Measurements from ENCODE around the gene C11orf52. TPM values are rescaled to one million over a fixed set of nuclear protein-coding genes. Genes with fewer than 3 reads are reported as not detected.

The C11orf52 gene
- total and polyA plus RNA-seq, 2 of the 4 experiments (the other 2 are of a cell fraction) = 0.90 to 1.1 TPM

DNA sequence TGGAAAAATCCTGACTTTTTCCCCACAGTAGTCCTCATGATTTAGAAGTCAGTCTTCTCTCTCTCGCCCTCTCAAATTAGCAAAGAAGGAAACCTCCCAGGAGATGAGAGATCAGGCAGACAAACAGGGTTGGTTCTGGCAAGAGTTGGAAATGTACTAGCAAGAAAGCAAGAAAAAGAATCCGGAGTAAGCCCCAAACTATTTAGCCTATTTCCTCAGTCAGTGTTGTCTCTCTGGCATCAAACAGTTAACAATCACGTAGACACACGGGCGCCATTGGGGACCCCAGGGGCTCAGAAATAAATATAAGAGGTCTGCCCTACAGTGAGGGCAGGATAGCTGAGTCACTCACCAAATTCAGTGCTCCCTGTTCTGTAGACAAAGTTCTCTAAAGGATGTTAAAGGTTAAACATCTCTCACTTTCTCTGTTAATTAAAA, 4.7 kb downstream of the C11orf52 start:
- DNase-seq (peak; percentile 48), ATAC-seq (ENCODE audit: low read depth) (peak; percentile 0; the same call in 1 of the 2 replicates)
- Histone ChIP-seq H3K56ac (ENCODE audit: extremely low read depth, insufficient read depth, low read length) (peak overlapping the region; percentile 88), H3K14ac (replicated peaks; ENCODE audit: low read depth, low read length) (peak overlapping the region; percentile 97), H2AK5ac (ENCODE audit: low read depth, low read length) (peak overlapping the region; percentile 94; the same call in 1 of the 2 replicates), H4K91ac (ENCODE audit: insufficient read depth, low read depth, low read length) (peak overlapping the region; percentile 96), H3K4ac (ENCODE audit: low read depth, low read length) (peak overlapping the region; percentile 98), H3K27ac (ENCODE audit: insufficient read depth, low read length) (peak overlapping the region; percentile 52), H2BK20ac (ENCODE audit: low read depth, low read length) (peak overlapping the region; percentile 97), H3K79me1 (ENCODE audit: low read depth in 1 of 2, low read length in 2 of 2) (peaks cover 0 to 8% of the 10 kb centered on the region in 2 experiments; a peak in 2 of 4 replicates), H4K8ac (ENCODE audit: low read depth in 2 of 2, low read length in 2 of 2) (peak overlapping the region; percentile 90 to 94), H2BK5ac (ENCODE audit: low read depth, low read length, poor library complexity, severe bottlenecking) (peak overlapping the region; percentile 90), H3K4me1 (ENCODE audit: control insufficient read depth, insufficient read depth, low read length) (peaks cover 17% of the 10 kb centered on the region), H4K5ac (ENCODE audit: low read depth, low read length) (peak overlapping the region; percentile 46), H3K36me3 (ENCODE audit: control insufficient read depth, insufficient read depth, low read length) (no peaks in the 10 kb centered on the region), H3K4me2 (ENCODE audit: low read depth, low read length) (peak overlapping the region; percentile 75), H3K27me3 (ENCODE audit: control insufficient read depth, insufficient read depth, low read length) (no peaks in the 10 kb centered on the region), H3K23ac (ENCODE audit: low read depth, low read length) (peak overlapping the region; percentile 83; the same call in 1 of the 2 replicates), H2AFZ (replicated peaks; ENCODE audit: low read length, poor library complexity) (peak overlapping the region; percentile 84), H2BK15ac (ENCODE audit: low read depth, low read length) (peak overlapping the region; percentile 91; the same call in 2 of the 3 replicates), H2AK9ac (replicated peaks; ENCODE audit: low read depth, low read length, poor library complexity) (peak overlapping the region; percentile 85), H3K9me1 (ENCODE audit: insufficient read depth, low read length) (peaks cover 21% of the 10 kb centered on the region), H3K18ac (ENCODE audit: low read depth, low read length) (peak overlapping the region; percentile 34), H3K9ac (ENCODE audit: low read depth, low read length) (peak overlapping the region; percentile 57), H3K4me3 (ENCODE audit: insufficient read depth, low read depth, low read length) (no peak overlapping the region), H2BK120ac (ENCODE audit: low read depth, low read length) (peak overlapping the region; percentile 85), H4K20me1 (ENCODE audit: insufficient read depth, low read length) (no peaks in the 10 kb centered on the region), H3K9me3 (ENCODE audit: control insufficient read depth, insufficient read depth, low read length) (no peaks in the 10 kb centered on the region)
- dilution Hi-C loops (cut with HindIII; ENCODE audit: low sequenced_read_pairs, unreplicated experiment) = no loop called here
- no CpG with 5 or more reads among the region's 5 CpGs for WGBS, 2 experiments (ENCODE audit: extremely low coverage in 2 of 2, insufficient read length in 1 of 2)
- in situ Hi-C loops (cut with MboI; ENCODE audit: low sequenced_read_pairs) = loop anchor here (5.0 kb wide), 1 partner anchor 41 kb away; no protein-coding TSS in a partner anchor
- intact Hi-C loops (cut with micrococcal nuclease) = no loop called here
- POLR2A ChIA-PET (ENCODE audit: unreplicated experiment) = no interaction called here
- no TSS peak for BruUV-seq (replicated peaks)
- CTCF ChIA-PET = no interaction called here
- peak; percentile 46 for TF ChIP-seq NFE2L2 (IDR thresholded peaks at IDR 0.05; ENCODE audit: low read depth, low read length)
- 0 out of 2 replicates have a peak, but pooled peaks have one; percentile 15 for TF ChIP-seq POLR2A (IDR thresholded peaks at IDR 0.05; ENCODE audit: low read depth, low read length)
- no peak for TF ChIP-seq MAZ (IDR thresholded peaks at IDR 0.05; ENCODE audit: borderline replicate concordance, low read depth, low read length)
- TF ChIP-seq, protein P1, sequence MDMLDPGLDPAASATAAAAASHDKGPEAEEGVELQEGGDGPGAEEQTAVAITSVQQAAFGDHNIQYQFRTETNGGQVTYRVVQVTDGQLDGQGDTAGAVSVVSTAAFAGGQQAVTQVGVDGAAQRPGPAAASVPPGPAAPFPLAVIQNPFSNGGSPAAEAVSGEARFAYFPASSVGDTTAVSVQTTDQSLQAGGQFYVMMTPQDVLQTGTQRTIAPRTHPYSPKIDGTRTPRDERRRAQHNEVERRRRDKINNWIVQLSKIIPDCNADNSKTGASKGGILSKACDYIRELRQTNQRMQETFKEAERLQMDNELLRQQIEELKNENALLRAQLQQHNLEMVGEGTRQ (IDR thresholded peaks at IDR 0.05; ENCODE audit: low read depth, low read length) = no peak
